ENCODE measurements around the gene CSGALNACT2.

DNA sequence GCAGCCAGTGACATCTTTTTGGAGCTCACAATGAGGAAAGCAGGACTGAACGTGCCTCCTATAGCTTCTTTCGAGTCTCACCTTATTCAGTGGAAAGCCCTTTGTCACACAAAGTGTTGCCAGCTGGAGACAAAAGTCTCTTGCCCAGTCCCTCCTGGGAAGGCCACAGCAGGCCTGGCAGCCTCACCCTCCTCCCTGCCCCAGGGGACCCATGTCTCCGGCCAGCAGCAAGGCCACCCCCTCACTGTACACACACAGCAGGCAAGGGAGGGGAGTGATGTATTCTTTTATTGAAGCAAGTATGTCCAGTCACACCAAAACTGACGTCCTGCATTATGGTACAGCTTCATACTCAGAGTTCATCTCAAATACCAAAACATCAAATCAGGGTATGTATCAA is 56.0 kb downstream of the CSGALNACT2 start:
- no peak for TF ChIP-seq EZH2phosphoT487 (IDR thresholded peaks at IDR 0.05; ENCODE audit: borderline replicate concordance, low read depth, low read length)
- no peak for TF ChIP-seq CTCF (conservative IDR thresholded peaks at IDR 0.05; ENCODE audit: low read length)
